Neural progenitor cell (in vitro differentiated cells): ENCODE measurements around the gene KMT2E. TPM values are rescaled to one million over a fixed set of nuclear protein-coding genes. Genes with fewer than 3 reads are reported as not detected.
A peak's percentile ranks its signal among the peaks of the same experiment; 100 is the strongest.

Experiments used
- DNase-seq: peaks from one replicate; pipeline ENCODE4 v3.0.0-alpha.2; 2016; ENCODE audit warnings: low spot score
- H2AFZ ChIP-seq: fragments of 200-600 bp; sonication (generic); replicated peaks from 2 replicates; pipeline ENCODE4 v1.6.1; 2016; ENCODE audit warnings: antibody characterized with exemption
- H3F3A ChIP-seq: fragments of 200-600 bp; sonication (generic); 2 replicates; pipeline ENCODE4 v1.6.1; 2016; ENCODE audit warnings: antibody characterized with exemption, low read depth
- H3K27ac ChIP-seq: fragments of 200-600 bp; sonication (generic); 2 replicates; pipeline ENCODE4 v1.5.1; 2016; ENCODE audit warnings: mild to moderate bottlenecking
- H3K27me3 ChIP-seq: fragments of 200-600 bp; sonication (generic); 2 replicates; pipeline ENCODE4 v1.6.1; 2016; ENCODE audit warnings: mild to moderate bottlenecking, moderate library complexity
- H3K36me3 ChIP-seq: fragments of 200-600 bp; sonication (generic); 2 replicates; pipeline ENCODE4 v1.5.1; 2016
- H3K4me1 ChIP-seq: fragments of 200-600 bp; sonication (generic); 2 replicates; pipeline ENCODE4 v1.6.1; 2016; ENCODE audit warnings: mixed run types
- H3K4me2 ChIP-seq: fragments of 200-600 bp; sonication (generic); 2 replicates; pipeline ENCODE4 v1.6.1; 2016
- H3K4me3 ChIP-seq: fragments of 200-600 bp; sonication (generic); 2 replicates; pipeline ENCODE4 v1.5.1; 2016
- H3K79me2 ChIP-seq: fragments of 200-600 bp; sonication (generic); 2 replicates; pipeline ENCODE4 v1.6.1; 2016; ENCODE audit warnings: low read depth
- H3K9ac ChIP-seq: fragments of 200-600 bp; sonication (generic); 2 replicates; pipeline ENCODE4 v1.6.1; 2016
- H3K9me3 ChIP-seq: fragments of 200-600 bp; sonication (generic); 2 replicates; pipeline ENCODE4 v1.5.1; 2016; ENCODE audit warnings: low read depth
- H4K20me1 ChIP-seq: fragments of 200-600 bp; sonication (generic); 2 replicates; pipeline ENCODE4 v1.6.1; 2016; ENCODE audit warnings: low read depth
- H3K27ac Mint-ChIP-seq: 3 replicates; pipeline ENCODE4 v1.8.0; 2021; ENCODE audit warnings: mixed read lengths
- H3K27me3 Mint-ChIP-seq: 2 replicates; pipeline ENCODE4 v1.8.0; 2022; ENCODE audit warnings: low read depth, mild to moderate bottlenecking, inconsistent platforms, moderate library complexity, mixed read lengths; ENCODE audit not compliant: insufficient read depth
- H3K36me3 Mint-ChIP-seq: 3 replicates; pipeline ENCODE4 v1.8.0; 2021; ENCODE audit warnings: mixed read lengths
- H3K4me1 Mint-ChIP-seq: 3 replicates; pipeline ENCODE4 v1.8.0; 2021; ENCODE audit warnings: mixed read lengths
- H3K4me3 Mint-ChIP-seq: 3 replicates; pipeline ENCODE4 v1.8.0; 2021; ENCODE audit warnings: mild to moderate bottlenecking, moderate library complexity, mixed read lengths
- H3K9me3 Mint-ChIP-seq: 3 replicates; pipeline ENCODE4 v1.8.0; 2020; ENCODE audit warnings: mixed read lengths
- CTCF ChIP-seq: fragments of 200-600 bp; sonication (generic); IDR thresholded peaks from 2 replicates; pipeline ENCODE4 v1.5.1; 2017; ENCODE audit warnings: antibody characterized with exemption, mild to moderate bottlenecking
- EZH2 ChIP-seq: fragments of 200-600 bp; sonication (generic); IDR thresholded peaks from 2 replicates; pipeline ENCODE4 v1.6.1; 2017; ENCODE audit warnings: antibody characterized with exemption, mild to moderate bottlenecking, moderate library complexity
- EZH2phosphoT487 ChIP-seq: fragments of 200-600 bp; sonication (generic); IDR thresholded peaks from 2 replicates; pipeline ENCODE4 v1.6.1; 2017; ENCODE audit warnings: antibody characterized with exemption
- total RNA-seq: library from RNA; depleted of rRNA; stranded (reverse); fragments of >200 nt; gene quantifications from 2 replicates; pipeline ENCODE4 v1.2.3, GENCODE V29; 2015; ENCODE audit warnings: low replicate concordance

KMT2E gene
- total RNA-seq, 1 donor from 2014 or later: 124 TPM

GRCh38 chr7:105131890-105132289, 117.9 kb downstream of the KMT2E start:
- Histone ChIP-seq H2AFZ (no peak overlapping the region), H3K4me3 (no peak overlapping the region), H3K9me3 (no peaks in the 10 kb centered on the region), H3F3A (no peaks in the 10 kb centered on the region), H3K27ac (no peak overlapping the region), H3K9ac (no peak overlapping the region), H3K36me3 (no peaks in the 10 kb centered on the region), H3K4me1 (peaks cover 6% of the 10 kb centered on the region), H3K4me2 (no peak overlapping the region), H3K79me2 (peaks cover 17% of the 10 kb centered on the region), H3K27me3 (no peaks in the 10 kb centered on the region), H4K20me1 (peaks cover 21% of the 10 kb centered on the region)
- no peak for DNase-seq
- Mint-ChIP-seq H3K9me3 (no peaks in the 10 kb centered on the region), H3K4me1 (peaks cover 38% of the 10 kb centered on the region), H3K27ac (no peak overlapping the region), H3K27me3 (peaks cover under 1% of the 10 kb centered on the region), H3K4me3 (peak overlapping the region; percentile 31), H3K36me3 (peaks cover 30% of the 10 kb centered on the region)
- TF ChIP-seq EZH2 (no peak), CTCF (no peak), EZH2phosphoT487 (no peak)

DNA sequence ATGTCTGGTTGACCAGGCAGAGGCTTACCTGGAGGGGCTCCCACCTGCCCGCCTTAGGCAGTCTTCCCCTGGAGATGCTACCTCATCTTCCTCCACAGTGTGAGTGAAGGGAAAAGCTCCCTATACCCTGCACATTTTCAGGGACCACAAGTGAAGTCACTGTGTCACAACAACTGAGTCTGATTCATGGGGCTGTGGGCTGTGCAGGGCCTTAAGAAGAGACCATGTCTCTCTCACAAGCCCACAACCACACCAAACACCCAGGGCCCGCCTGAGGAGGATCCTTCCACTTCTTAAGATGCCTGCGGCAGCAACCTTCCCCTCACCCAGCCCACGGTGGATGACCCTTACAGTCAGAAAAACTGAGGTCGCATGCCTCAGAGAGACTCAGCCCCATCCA, 118.3 kb downstream of the KMT2E start:
- Mint-ChIP-seq H3K36me3 (peaks cover 30% of the 10 kb centered on the region), H3K27me3 (no peaks in the 10 kb centered on the region), H3K4me3 (no peak overlapping the region), H3K9me3 (no peaks in the 10 kb centered on the region), H3K4me1 (peaks cover 33% of the 10 kb centered on the region), H3K27ac (no peak overlapping the region)
- Histone ChIP-seq H3K9ac (no peak overlapping the region), H3K4me2 (no peak overlapping the region), H3K36me3 (no peaks in the 10 kb centered on the region), H2AFZ (no peak overlapping the region), H3F3A (no peaks in the 10 kb centered on the region), H3K4me3 (no peak overlapping the region), H3K79me2 (peaks cover 17% of the 10 kb centered on the region), H3K4me1 (peaks cover 6% of the 10 kb centered on the region), H3K9me3 (no peaks in the 10 kb centered on the region), H3K27me3 (no peaks in the 10 kb centered on the region), H4K20me1 (peaks cover 18% of the 10 kb centered on the region), H3K27ac (no peak overlapping the region)
- no peak for TF ChIP-seq EZH2
- TF ChIP-seq CTCF: no peak
- TF ChIP-seq EZH2phosphoT487: no peak
- no peak for DNase-seq

- no peaks in the 10 kb centered on the region for H3K9me3 ChIP-seq
- Mint-ChIP-seq H3K4me3 (no peak overlapping the region), H3K4me1 (peaks cover 33% of the 10 kb centered on the region), H3K27me3 (no peaks in the 10 kb centered on the region), H3K27ac (no peak overlapping the region), H3K9me3 (no peaks in the 10 kb centered on the region), H3K36me3 (peaks cover 33% of the 10 kb centered on the region)
- H3K9ac ChIP-seq: no peak overlapping the region
- peaks cover 6% of the 10 kb centered on the region for H3K4me1 ChIP-seq
- no peak for DNase-seq
- H2AFZ ChIP-seq: no peak overlapping the region
- no peak overlapping the region for H3K27ac ChIP-seq
- no peaks in the 10 kb centered on the region for H3K27me3 ChIP-seq
- no peaks in the 10 kb centered on the region for H3K36me3 ChIP-seq
- no peaks in the 10 kb centered on the region for H3F3A ChIP-seq
- peaks cover 20% of the 10 kb centered on the region for H4K20me1 ChIP-seq
- TF ChIP-seq CTCF (no peak), EZH2 (no peak), EZH2phosphoT487 (no peak)
- peaks cover 17% of the 10 kb centered on the region for H3K79me2 ChIP-seq
- no peak overlapping the region for H3K4me3 ChIP-seq
- H3K4me2 ChIP-seq: no peak overlapping the region
These were observed 118.8 kb downstream of the KMT2E start for GRCh38 chr7:105132835-105133234.
